Hindlimb muscle (tissue), 1 donor: ENCODE measurements around the gene IQCK. TPM values are rescaled to one million over a fixed set of nuclear protein-coding genes. Genes with fewer than 3 reads are reported as not detected.
A peak's percentile ranks its signal among the peaks of the same experiment; 100 is the strongest.
"Not testable (repeated sequence)": the region's sequence is repeated elsewhere in the genome, so short reads cannot be mapped to it uniquely, and the experiment has no call there.

Experiments used
- DNase-seq: peaks from one replicate; pipeline ENCODE4 v3.0.0-alpha.2; 2013
- polyA plus RNA-seq: library from polyadenylated mRNA; unstranded; fragments of 120-200 nt; gene quantifications from one replicate; pipeline ENCODE4 v1.2.1, GENCODE V29; 2013; ENCODE audit not compliant: insufficient read length

IQCK gene, protein sequence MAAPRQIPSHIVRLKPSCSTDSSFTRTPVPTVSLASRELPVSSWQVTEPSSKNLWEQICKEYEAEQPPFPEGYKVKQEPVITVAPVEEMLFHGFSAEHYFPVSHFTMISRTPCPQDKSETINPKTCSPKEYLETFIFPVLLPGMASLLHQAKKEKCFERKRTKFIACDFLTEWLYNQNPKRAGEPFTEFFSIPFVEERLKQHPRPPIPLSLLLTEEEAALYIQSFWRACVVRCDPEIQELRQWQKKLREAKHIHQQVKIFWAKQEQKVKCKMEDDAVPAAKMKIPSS
- 14.2 TPM for polyA plus RNA-seq

- peak; percentile 94 for DNase-seq
Measured at GRCh38 chr16:19717741-19718623, at the start of gene IQCK, which contains the start of gene KNOP1. TSS of gene IQCK (plus strand) at chr16:19718271. CDS start at chr16:19718307, 36 bp downstream. TSS of gene KNOP1 (minus strand) at chr16:19718227. CDS start at chr16:19715035, 3,192 bp downstream.

GRCh38 chr16:19672378-19672777 lies 45.7 kb upstream of the IQCK start:
- DNase-seq, result no peak

GRCh38 chr16:19674485-19674884 lies 43.6 kb upstream of the IQCK start:
- no peak for DNase-seq

DNA sequence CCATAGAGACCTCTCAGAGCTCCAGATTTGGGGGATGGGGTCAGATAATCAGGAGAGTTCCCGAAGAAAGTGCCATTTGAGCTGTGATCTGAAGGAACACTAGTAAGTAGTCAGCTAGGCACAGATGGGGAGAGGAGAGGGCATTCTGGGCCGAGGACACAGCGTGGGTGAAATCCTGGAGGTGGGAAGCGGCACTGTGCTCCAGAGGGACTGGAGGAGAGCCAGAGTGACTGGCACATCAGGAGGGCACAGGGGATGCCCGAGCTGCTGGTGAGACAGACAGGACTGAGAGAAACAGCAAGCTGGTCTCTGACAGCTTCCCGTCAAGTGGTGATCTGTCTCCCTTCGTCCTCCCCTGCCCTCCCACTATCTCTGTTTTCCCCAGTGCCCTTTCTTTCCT lies 40.7 kb upstream of the IQCK start:
- DNase-seq, result no peak

DNA sequence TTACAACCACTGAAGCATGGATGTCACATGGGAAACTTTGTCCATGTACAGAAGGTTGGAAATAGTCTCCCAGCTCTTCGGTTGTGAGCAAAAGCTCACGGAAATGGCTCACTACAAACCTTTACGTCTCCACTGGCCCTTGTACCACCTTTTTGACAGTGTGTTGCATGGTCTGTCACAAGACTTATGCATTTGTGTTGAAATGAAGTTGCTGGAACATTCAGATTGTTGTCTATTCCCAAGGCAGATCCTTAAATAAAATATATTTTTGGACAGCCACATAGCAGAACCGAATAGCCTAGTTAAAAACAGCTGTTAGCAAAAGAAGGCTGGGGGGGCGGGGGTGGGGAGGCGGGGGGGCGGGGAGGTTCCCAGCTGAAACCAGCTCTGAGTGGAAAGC lies 39.3 kb upstream of the IQCK start:
- no peak for DNase-seq

- not testable (repeated sequence) for DNase-seq
Measured at GRCh38 chr16:19679281-19679680, 38.8 kb upstream of the IQCK start.

DNA sequence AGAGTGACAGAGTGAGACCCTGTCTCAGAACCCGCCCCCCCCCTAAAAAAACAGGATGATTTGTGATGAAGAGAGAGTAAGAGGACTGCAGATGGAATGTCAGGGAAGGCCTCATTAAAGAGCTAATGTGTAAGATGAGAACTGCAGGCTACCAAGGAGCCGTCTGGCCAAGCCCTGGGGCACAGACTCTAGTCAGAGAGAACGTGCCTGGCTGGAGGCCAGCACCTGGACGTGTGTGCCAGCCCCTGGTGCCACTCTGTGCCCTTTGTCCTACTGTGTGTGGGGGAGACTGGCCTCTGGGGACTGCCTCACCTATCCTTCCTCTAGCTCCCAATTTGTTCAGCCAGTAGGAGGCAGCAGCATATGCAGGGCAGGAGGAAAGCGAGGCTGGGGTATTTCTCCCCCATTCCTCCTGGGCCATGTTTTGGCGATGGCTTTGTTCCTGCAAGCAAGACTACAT lies 37.2 kb upstream of the IQCK start:
- DNase-seq, result no peak

DNA sequence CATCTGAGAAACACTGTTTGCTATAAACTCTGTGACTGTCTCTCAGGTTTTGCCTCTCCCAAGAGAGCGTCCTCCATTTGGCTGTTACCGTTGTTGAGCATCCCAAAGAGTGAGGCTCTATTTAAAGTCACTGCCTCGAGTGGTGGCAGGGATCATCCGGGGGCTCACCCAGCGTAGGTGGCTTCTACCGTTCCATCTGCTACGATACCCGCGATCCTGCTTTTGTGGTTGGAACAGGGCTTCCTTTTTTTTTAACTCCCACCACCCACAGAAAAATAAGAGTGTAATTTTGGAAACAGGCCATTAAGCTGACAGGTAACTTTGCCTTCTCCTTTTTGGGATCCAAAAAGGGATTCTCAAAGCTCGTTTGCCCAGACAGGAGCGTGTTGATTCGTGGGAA lies 36.4 kb upstream of the IQCK start:
- DNase-seq, result no peak

GRCh38 chr16:19683453-19684236 lies 34.4 kb upstream of the IQCK start:
- no peak for DNase-seq

DNA sequence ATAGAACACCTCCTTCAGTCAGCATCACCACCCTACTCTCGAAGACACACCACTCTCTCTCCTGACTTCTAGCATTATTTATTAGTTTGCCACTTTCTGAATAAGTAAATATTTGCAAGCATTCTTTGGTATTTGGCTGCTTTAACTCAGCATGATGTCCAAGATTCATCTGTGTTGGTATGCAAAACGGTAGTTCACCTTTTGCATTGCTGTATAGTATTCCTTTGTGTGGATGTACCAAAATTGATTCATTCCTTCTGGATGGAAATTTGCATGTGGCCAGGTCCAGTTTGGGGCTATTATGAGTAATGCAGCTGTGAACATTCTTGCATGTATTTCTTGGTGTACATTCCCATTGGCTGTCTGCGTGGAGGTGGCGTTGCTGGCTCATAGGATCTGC lies 32.9 kb upstream of the IQCK start:
- no peak for DNase-seq

DNA sequence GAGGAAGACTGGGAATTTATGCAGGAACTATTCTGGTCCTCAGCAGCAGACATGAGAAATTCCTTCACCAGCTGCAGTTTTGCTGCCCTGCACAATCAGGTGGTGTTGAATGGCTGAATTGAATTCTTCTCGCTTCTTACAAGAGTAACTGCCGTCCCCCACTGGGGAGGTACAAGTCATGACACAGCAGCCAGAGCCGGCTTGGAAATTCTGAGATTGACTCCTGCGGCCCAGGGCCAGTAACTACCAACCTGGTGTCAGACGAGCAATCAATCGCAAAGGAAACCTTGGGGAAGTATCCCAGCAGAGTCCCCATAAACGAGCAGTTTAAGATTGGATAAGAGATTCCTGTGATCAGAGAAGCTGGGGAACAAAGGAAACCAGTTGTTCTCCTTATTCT lies 30.8 kb upstream of the IQCK start:
- no peak for DNase-seq

DNA sequence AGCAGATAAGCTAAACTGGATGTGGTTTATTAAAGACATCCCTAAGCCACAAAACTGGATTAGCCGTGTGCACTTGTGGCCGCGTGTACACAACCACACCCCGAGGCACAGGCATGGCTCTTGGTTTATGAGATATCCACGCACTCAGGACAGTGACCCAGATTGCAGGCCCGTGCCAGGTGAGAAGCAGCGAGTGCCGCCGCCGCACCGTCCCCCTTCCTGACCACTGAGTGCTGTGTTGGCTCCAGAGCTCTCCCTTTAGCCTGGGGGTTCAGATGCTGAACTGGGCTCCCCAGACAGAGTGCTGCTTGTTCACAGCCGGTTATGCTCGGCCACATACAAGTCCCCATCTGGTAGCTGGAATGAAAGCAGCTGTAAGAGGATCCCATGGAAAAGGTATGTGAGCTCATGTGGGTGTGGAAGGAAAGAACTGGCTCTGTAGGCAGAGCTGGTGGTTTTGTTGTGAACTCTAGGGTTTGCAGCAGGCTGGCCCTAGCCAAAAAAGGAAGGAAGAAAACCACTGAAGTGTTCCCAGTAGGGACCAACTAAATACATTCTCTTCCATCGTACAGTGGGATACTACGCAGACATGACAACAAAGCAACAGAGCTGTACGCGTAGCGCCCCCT lies 29.6 kb upstream of the IQCK start:
- no peak for DNase-seq

DNA sequence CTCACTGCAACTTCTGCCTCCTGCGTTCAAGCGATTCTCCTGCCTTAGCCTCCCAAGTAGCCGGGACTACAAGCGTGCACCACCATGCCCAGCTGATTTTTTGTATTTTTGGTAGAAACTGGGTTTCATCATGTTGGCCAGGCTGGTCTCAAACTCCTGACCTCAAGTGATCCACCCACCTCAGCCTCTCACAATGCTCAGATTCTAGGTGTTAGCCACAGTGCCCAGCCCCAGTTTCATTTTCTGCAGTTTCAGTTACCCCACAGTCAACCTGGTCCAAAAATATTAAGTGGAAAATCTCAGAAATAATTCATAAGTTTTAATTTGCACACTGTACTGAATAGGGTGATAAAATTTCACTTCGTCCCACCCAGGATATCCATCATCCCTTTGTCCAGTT lies 28.7 kb upstream of the IQCK start:
- no peak for DNase-seq

DNA sequence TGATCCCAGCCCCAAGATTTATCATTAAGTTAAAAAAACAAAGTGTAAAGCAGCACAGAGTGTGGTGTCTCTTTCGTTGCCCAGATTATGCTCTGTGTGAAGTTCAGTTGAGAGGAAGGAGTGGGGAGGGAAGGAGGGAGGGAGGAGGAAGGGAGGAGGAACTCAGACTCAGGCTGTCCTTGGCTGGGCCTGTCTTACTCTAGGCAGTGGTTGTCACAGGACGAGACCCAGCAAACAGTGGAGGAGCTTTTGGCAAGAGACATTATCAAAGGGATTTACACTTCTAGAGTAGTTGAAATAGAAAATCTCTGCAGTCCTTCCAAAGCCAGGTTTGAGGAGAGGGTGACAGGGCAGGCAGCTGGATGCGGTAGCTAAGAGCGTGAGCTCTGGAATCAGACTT lies 27.9 kb upstream of the IQCK start:
- DNase-seq, result no peak

DNA sequence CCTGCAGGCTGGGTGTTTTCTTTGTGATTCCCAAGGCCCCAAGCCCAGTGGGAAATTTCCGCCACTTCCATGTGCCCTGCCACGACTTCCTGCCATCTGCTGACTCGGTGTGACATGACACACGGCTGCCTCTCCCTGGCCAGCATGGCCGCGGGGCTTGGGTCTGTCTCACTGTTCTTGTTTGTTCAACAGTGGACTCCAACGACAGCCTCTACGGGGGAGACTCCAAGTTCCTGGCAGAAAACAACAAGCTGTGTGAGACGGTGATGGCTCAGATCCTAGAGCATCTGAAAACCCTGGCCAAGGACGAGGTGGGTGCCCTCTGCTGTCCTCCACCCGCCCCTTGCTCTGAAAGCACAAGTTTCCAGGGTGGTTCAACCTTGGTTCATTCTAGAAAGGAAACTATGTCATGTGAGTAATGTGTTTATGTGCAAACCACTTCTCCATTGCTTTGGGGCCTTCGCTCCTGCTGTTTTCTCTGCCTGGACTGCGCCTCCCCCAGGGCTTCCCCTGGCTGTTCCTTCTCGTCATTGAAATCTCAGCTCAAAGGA lies 26.8 kb upstream of the IQCK start:
- no peak for DNase-seq

DNA sequence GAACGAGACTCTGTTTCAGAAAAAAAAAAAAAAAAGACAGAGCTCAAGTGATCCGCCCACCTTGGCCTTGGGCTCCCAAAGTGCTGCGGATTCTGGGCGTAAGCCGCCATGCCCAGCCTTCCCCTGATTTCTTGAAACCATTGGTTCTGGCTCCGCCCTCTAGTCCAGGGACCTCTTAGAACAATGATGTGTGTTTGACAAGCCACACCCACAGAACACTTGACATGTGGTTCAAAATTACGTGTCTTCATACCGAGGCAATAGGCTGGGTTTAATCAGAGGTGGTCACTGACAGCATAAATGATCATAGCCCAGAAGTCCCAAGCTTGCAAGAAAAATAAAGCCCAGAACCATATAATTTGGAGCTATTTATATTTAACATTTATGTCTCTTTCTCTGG lies 23.1 kb upstream of the IQCK start:
- DNase-seq, result no peak

- DNase-seq, result peak; percentile 66
Measured at GRCh38 chr16:19696328-19696727, 21.7 kb upstream of the IQCK start.

DNA sequence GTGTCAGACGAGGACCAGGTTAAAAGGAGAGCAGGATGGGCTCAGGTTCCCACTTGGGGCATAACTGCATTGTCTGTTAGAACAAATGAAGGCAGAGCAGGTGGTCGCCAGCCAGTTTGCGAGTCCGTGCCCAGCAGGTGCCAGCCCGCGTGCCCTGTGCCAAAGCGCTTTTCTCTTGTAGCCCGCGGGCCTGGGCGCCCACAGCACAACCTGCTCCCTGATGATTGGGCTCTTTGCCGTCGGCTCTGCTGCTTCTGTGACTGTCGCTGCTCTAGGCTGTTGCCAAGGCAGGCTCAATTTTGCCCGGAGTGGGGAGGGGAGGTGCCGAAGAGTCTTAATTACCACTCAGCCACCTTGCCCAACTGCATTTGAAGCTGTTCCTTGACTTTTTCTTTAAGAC lies 21.1 kb upstream of the IQCK start:
- DNase-seq, result no peak

DNA sequence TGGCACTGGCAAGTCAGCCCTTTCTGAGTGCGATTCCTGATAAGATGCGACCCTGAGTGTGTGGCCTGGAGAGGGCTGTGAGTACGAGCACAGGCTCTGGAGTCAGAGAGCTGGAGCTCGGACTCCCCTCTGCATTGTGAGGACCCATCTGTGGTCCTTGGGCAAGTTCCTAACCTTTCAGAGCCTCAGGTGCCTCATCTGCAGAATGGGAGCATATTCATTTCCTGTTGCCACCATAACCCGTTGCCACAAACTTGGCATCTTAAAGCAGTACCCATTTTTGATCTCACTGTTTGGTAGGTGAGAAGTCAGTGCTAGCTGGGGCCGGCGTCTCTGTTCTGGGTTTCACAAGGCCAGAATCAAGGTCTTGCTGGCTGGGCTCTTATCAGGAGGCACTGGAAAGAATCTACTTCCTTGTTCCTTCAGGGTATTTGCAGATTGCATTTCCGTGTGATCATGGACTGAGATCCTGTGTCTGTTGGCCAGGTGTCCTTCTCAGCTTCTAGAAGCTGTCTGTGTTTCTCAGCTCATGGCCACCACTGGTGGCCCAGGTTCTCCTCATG lies 20.2 kb upstream of the IQCK start:
- DNase-seq, result no peak

GRCh38 chr16:19698480-19699465 lies 19.3 kb upstream of the IQCK start:
- no peak for DNase-seq
